Endometrium (tissue), 2 donors: ENCODE measurements around the gene LYZL1.
"Not testable (repeated sequence)": the region's sequence is repeated elsewhere in the genome, so short reads cannot be mapped to it uniquely, and the experiment has no call there.

Source experiments
- FAIRE-seq: peaks from 2 replicates; lab custom pipeline; 2012; peaks lifted over from hg19 to GRCh38; lab: Jason Lieb, UNC
- donor health status: control.
- donor health status: control.

The LYZL1 gene

GRCh38 chr10:29308142-29308541 is 19.3 kb downstream of the LYZL1 start:
- FAIRE-seq: not testable (repeated sequence)

- FAIRE-seq: no peak
Measured at GRCh38 chr10:29309465-29309864, 20.6 kb downstream of the LYZL1 start.

GRCh38 chr10:29310463-29310862 is 21.6 kb downstream of the LYZL1 start:
- FAIRE-seq: not testable (repeated sequence)

GRCh38 chr10:29313071-29313470 is 24.2 kb downstream of the LYZL1 start:
- FAIRE-seq: no peak

GRCh38 chr10:29314726-29315125 is 25.9 kb downstream of the LYZL1 start:
- FAIRE-seq: no peak

- no peak for FAIRE-seq
Measured at GRCh38 chr10:29315814-29316213, 26.9 kb downstream of the LYZL1 start.

GRCh38 chr10:29316308-29317026 is 27.6 kb downstream of the LYZL1 start:
- no peak for FAIRE-seq

- FAIRE-seq: no peak
Measured at GRCh38 chr10:29317027-29317420, 28.2 kb downstream of the LYZL1 start.

- FAIRE-seq: no peak
Measured at GRCh38 chr10:29317423-29318021, 28.7 kb downstream of the LYZL1 start.

- FAIRE-seq: not testable (repeated sequence)
Measured at GRCh38 chr10:29318141-29319071, 29.5 kb downstream of the LYZL1 start.

- FAIRE-seq: no peak
Measured at GRCh38 chr10:29319205-29319781, 30.4 kb downstream of the LYZL1 start.

GRCh38 chr10:29320680-29321121 is 31.8 kb downstream of the LYZL1 start:
- not testable (repeated sequence) for FAIRE-seq

GRCh38 chr10:29321656-29322055 is 32.8 kb downstream of the LYZL1 start:
- FAIRE-seq: no peak

GRCh38 chr10:29322918-29323317 is 34.0 kb downstream of the LYZL1 start:
- FAIRE-seq: no peak

- FAIRE-seq: no peak
Measured at GRCh38 chr10:29323367-29323766, 34.5 kb downstream of the LYZL1 start.

GRCh38 chr10:29324220-29324841 is 35.5 kb downstream of the LYZL1 start:
- no peak for FAIRE-seq

- no peak for FAIRE-seq
Measured at GRCh38 chr10:29326299-29326698, 37.4 kb downstream of the LYZL1 start.

- FAIRE-seq: no peak
Measured at GRCh38 chr10:29326886-29327745, 38.2 kb downstream of the LYZL1 start.

GRCh38 chr10:29327746-29328102 is 38.9 kb downstream of the LYZL1 start:
- FAIRE-seq: no peak

- FAIRE-seq: no peak
Measured at GRCh38 chr10:29328983-29329382, 40.1 kb downstream of the LYZL1 start.

- FAIRE-seq: no peak
Measured at GRCh38 chr10:29329420-29329819, 40.5 kb downstream of the LYZL1 start.
